HG03135 (cell line): ENCODE measurements around the gene SLC2A2.

Source experiments
- ATAC-seq: cut with Tn5 transposase; IDR thresholded peaks from one replicate; pipeline ENCODE4 v1.9.1; 2021; ENCODE audit warnings: mild to moderate bottlenecking, moderate library complexity; ENCODE audit not compliant: unreplicated experiment

Gene SLC2A2

DNA sequence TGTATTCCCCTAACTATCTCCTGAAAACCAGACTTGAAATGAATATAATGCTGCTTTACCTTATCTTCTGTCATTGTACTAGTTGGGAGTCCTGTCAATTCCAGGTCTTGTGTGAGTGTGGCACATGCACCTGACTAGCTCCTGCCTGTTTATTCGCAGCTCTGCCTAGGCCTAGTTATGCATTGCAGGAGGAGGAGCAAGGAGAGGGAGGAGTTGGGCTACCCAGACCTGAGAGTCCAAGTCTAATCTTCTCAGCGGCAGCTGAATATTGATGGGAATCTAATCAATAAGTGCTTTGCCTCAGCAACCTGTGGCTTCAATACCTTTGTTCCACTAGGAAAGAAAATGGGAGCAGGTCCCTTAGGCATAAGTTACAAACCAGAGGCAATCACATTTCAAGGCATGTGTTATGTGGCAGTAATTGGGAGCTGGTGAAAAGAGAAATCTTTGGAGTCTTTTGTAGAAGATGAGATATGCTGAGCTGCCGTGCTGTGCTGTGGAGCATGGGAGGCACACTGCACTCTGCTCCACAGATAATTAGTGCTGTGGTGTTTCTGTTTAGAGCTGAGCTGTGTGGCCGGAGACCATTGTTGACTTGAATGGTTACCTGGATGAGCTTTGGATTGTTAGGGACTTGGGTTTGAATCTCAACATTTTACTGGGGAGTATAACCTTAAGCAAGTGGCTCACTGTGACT is at the start of gene SLC2A2:
Gene SLC2A2 (minus strand): TSS at position 124 of the 697 bp plus-strand sequence. CDS start 50 bp downstream, at position 74.
- no peak for ATAC-seq

DNA sequence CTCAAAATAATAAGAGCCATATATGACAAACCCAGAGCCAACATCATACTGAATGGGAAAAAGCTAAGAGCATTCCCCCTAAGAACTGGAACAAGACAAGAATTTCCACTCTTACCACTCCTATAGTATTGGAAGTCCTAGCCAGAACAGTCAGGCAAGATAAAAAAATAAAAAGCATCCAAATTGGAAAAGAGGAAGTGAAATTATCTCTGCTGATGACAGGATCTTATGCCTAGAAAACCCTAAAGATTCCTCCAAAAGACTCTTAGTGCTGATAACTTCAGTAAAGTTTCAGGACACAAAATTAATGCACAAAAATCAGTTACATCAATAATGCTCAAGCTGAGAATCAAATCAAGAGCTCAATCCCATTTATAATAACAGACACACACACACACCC is 45.9 kb upstream of the SLC2A2 start:
- ATAC-seq, result no peak

DNA sequence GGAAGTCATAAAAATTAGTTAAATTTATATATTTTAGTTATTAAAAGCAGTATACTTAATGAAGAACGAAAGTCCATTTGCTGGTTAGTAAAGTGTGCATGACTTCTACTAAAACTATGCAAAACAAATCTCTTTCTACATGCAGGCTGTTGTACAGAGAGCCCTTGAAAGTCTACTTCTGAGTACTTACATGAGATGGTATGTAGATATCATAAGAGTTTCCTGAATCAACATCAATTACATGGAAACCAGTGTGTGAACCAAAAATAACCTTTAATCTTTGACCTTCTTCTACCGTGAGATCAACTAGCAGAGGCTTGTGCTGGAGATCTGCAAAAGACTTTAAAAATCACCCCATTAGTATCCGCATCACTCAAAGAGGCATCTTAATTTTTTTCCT is 42.1 kb upstream of the SLC2A2 start:
- no peak for ATAC-seq

DNA sequence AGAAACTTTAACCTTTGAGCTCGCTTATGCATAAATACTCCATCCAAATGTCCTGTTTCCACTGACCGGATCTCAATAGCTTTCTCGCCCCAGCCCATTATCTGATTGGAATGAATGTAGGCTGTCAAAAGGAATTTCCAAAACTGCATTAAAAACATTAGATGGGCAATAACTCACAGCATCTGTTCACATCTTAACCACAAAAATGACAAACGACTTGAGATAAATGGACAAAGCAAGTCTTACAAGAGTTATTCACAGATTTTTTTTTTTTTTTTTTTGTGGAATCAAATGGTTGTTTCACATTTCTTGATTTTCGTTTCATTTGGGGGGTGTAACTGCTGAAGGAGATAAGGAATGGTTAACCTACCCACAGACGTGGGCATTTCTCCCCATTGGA is 39.7 kb upstream of the SLC2A2 start:
- ATAC-seq, result no peak

DNA sequence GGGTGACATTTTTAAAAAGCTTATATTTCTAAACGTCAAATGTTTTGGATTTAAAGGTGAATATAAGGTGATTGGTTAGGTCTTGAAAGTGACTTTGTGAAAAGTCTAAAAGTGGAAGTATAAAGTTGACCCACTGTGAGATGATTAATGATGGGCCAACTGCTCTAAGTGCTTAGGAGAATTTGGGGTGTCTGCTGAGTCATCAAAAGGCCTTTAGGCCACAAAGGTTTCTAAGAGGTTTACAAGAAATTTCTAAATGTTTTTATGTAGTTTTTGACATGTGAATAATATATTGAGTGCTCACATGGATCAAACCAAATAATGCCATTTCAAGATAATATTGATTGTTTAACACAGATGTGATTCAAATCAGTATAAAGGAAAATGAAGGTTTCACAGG is 39.2 kb upstream of the SLC2A2 start:
- ATAC-seq, result no peak

DNA sequence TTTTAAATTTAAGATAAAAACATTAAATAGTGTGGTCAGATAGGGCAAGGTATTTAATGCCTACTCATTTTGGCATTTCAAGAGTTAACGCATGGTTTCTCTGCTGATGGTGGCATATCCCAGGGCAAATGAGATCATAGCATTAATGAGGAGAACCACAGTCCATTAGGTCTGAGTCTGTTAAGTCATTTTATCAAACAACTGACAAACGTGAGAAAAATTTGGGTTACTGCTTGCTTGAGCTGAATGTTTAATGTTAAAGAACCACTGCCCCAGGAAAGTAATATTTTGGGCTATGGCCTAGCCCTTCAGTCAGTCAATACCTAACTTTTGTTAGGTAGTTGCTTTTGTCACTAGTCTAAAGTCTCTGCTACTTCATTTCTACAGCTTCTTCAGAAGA is 37.9 kb upstream of the SLC2A2 start:
- ATAC-seq, result no peak

DNA sequence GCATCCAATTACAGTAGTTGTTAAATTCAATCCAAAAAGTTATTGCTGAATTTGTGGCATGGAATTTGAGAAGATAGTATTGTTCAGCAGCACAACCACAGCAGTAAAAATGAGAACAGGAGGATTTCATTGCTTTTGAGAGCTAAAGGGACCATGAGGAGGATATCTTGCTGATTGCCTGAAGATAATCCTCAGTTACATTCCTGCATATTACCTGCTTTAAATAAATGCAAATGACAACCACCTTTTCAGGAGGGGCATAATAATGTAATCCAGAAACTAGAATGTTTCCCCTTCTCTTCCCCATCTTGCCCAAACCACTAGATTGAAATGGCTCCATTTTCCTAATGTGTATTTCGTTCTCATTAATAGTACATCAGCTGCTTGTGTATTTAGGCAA is 35.2 kb upstream of the SLC2A2 start:
- ATAC-seq, result no peak

DNA sequence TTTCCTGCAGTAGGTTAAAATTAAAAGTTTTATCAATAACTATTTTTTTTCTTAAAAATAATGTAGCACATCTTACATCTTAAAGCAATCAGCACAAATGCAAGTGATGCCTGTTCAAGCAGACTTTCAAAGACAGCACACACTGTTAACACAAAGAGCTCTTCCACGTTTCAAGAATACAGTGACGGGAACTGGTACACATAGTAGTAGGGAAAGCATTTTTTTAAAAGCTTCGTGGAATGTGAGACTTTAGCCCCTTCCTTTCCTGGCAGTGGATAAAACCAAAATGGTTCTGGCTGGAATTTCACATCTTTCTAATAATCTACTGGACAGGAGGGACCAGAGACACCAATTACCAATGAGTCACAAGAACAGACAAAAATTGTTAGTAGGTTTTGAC is 33.5 kb upstream of the SLC2A2 start:
- ATAC-seq, result no peak

DNA sequence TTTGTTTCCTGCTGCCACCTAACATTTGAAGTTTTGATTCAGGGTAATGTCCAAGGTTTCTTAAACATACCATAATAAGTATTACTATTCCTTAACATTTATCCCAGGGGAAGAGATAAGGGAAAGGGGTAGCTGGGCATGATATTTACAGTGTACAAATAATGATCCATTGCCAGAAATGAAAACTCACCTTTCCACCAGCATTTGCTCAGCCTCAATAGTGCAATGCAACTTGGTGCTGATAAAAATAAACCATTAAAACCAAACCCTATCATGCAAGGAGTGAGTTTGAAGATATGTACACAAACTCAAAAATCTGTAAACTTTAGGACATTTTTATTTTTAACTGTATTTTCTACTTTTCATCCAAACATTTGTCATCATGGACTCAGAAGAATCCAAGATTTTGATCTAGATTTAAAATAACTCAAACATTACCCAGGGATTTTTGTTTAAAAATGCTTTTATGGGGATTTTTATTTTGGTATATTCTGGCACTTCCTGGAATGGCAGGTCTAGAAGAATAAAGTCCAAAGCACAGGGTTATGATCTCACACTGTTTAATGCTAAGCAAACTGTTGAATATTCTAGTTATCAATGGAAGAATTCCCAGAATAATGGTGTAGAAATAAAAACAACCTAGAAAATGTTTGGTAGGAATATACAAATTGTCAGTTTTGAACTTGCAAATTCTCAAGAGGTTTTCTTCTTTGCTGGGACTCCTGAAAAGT is 32.5 kb upstream of the SLC2A2 start:
- no peak for ATAC-seq

DNA sequence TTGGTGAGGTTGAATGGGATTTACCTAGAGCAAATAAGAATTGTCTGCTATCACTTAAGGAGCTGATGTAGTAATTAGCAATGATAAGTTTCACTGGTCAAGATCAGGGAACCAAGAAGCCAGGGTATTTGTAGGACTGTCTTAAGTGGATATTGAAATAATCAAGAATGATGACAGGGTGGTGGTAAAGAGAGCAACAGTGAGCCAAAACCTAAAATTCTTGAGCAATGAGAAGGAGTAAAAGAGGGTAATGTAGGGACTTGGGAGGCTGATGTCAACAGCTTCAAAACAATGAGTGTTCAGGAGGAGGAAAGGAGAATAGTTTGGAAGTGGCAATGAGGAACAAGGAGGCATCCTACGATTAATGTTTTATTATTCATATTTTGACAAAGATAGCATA is 31.5 kb upstream of the SLC2A2 start:
- ATAC-seq, result no peak

DNA sequence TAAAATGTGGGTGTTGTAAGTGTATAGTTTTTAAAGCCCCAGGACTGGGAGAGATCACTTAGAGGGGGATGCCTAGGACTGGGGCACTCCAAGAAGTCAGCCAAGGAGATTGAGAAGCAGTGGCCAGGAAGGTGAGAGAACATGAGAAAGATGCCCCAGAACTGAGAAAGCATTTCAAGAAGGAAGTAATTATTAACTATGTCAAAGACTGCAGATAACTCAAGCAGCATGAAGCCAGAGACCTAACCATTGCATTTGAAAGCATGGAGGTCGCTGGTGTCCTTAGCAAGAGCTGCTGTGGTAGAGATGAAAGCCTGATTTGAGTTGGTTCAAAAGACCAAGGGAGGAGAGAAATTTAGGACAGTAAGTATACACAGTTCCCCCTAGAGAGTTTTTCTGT is 30.6 kb upstream of the SLC2A2 start:
- ATAC-seq, result no peak

DNA sequence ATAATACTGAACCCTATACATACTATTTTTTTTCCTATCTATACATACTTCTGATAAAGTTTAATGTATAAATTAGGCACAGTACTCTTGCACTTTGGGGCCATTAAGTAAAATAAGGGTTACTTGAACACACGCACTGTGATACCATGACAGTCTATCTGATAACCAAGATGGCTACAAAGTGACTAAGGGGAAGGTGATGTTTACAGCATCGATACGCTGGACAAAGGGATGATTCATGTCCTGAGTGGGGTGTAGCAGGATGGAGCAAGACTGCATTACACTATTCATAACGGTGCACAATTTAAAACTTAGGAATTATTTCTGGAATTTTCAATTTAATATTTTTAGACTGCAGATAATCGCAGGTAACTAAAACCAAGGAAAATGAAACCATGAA is 30.0 kb upstream of the SLC2A2 start:
- no peak for ATAC-seq

DNA sequence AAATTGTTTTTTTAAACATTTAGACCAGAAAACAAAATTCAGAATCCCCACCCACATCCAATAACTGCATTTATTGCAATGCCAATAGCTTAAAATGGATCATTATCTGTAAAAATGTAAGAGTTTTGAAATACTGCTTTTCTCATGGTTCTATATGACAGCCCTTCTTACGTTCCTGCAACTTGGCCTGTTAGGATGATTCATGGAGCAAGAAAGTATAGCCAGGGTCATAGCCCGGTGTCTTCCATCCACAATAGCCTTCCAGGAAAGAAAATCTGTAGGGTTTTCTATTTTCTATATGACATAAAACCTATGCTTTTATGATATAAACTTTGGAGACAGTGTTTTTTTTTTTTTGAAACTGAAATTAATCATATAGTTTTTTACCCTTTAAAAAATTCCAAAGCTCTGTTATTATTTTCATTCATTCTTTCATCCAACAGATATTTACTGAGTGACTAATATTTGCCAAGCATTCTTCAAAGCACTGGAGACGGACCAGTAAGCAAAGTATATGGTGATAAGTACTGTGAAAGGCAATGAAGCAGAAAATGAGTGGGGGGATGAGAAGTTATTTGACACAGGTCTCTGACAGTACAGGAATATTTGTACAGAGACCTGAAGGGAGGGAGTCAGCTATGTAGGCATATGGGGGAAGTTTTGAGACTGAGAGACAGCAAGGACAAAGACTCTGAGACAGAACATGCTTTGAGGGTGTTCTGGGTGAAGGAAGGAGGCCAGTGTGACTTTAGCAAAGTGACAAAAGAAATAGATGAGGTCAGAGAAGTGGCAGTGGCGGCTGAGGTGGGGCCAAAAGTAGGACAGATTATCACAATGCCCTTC is 29.0 kb upstream of the SLC2A2 start:
- no peak for ATAC-seq

DNA sequence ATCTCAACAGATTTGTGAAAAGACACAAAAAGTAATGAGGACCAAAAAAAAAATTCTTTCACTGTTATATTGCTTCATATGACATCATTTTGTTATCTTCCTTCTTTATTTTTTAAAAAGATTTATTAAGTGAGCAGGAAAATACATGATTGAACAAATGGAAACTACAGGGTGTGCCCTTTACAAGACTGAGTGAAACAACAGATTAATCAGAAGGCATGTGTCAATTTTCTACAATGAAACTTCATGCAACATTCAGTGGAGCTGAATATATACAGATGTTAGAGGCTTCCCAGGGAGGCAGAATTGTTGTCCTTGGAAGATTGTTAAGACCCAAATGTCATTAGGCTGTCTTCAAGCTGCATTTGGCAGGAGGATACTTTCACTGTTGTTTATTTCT is 28.4 kb upstream of the SLC2A2 start:
- no peak for ATAC-seq

DNA sequence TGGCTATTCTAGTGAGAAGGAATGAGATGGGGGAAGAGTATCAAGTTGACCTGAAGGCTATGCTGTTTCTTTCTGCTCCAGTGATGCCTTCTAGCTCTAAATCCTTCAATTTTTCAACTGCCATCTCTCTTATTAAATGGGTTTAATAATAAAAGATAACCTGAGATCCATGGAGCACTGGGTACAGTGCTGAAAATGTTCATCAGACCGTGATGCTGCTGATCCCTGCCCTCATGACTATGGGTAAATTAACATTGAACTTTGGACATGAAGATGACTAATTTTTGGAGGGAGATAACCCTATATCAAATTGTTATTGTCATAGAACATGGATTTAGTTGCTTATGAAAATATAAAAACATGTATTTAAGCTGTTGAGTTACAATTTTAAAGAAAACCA is 27.7 kb upstream of the SLC2A2 start:
- no peak for ATAC-seq

DNA sequence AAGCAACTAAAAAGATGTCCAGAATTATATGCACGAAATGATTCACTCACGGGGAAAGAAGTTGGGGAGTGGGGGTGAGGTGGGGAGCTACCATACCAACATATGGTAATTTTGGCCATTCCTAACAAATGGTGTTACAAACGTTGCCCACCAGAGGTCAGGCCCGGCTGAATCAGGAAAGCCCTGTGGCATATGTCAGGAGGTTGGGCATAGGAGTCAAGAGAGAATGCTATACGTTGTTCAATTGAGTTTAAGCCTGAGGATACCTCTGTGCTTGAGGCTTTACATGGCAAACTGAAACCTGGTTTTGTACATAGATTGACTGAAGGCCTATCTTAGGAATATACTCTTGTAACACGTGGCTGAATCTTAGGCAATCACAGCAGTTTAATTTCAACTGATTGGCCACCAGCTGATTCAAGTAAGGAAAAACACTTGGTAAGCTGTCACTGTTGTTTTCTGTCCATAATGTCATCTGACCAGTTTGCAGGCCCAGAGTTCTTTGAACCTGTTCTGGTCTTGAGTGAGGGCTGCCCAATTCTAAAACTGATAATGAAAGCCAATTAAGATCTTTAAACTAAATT is 23.4 kb upstream of the SLC2A2 start:
- peak; percentile 85 for ATAC-seq

DNA sequence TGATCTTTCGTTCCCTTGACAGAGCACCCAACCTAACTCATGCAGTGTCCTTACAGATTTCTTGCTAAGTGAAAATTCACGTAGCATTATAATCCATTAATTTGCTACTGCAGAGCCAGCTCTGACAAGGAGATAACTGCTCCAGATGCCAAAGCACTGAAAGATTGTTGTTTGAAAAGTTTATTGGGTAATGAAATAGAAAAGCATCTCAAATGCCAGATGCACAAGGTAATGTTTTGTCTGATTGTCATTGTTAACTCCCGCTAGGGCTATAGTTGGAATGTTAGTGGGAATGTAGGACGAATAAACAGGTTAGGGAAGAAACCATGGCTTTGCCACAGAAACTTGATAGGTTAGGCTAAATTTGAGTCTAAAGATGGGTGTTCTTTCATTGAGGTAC is 20.2 kb upstream of the SLC2A2 start:
- ATAC-seq, result no peak

DNA sequence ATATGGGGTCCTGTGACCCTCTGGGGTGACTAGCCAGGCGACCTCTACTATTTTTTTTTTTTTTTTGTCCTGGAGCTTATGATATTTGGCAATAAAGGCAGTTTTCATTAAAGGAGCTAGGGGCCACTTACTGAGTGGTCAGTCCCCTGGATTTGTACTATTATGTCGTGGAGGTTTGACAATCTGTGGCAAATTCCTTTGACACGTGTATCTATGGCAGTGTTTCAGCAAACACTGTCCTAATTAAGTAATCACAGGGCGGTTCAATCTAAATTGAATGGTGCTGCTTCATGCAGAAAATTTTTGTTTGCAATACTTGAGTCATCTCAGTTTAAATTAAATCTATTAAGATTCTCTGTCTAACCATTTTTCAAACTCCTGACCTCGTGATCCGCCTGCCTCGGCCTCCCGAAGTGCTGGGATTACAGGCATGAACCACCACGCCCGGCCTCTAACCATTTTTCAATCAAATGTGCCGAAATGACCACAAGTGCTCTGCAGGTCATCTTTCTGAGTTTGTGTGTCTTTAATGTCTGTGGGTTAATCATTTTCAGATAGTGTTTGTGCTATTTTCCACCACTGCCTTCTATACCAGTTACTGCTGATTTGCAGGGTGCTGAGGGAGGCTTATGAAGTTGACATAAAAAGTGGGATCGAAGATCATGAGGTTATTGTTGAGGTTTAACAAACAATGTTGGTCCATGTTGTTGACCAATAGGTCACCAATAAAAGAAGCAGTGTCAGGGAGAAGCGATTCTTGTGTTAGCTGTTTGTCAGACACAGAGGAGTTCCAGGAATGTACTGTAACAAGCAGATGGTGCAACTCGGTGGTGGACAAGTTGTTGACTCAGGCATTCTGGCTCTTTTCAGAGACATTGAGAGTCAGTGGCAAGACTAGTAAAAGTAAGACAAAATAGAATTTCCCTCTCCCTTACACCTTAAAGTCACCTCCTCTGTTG is 18.6 kb upstream of the SLC2A2 start:
- no peak for ATAC-seq

DNA sequence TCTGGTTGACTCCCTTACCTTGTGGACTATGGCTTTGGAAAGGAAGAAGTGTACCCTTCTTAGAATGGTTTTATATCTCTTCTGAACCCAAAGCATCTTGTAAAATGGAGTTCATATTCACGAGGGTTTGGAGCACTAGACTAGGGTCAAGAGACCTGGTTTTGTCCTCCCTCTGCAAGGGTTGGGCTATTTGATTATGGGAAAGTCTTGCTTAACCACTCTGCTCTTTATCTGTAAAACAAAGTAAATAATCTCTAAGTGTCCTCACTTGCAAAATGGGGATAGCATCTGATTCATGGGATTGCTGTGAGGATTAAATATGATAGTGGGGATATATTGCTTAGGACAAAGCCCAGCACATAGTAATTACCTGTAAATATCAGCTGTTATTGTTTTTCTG is 17.9 kb upstream of the SLC2A2 start:
- ATAC-seq, result no peak

DNA sequence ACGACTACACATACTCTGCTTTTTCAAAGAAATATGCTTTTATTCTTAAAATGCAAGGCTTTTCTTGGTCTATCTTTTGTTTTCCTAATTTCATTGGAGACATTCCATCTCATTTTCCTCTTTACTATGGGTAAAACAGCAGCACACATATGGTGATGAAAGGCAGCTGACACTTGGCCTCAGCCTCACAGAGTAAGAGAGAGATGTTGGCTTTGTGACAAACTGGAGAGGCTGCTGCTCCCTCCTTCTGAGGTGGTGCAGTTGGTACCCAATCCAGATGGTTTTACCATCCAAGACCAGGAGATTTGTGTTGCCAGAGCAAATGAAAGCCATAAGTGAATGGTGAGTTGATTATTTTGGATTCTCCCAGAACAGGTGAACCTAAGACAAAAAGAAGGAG is 13.2 kb upstream of the SLC2A2 start:
- ATAC-seq, result no peak
